Mesenchymal stem cell (in vitro differentiated cells and primary cell): ENCODE data around the gene DNAJA4.
A peak's percentile ranks its signal among the peaks of the same experiment; 100 is the strongest.

Source experiments
- DNase-seq: peaks from one replicate; pipeline ENCODE4 v3.0.0-alpha.2; 2013
- H2AFZ ChIP-seq: one replicate; pipeline ENCODE4 v1.6.1; 2013; ENCODE audit warnings: low read depth, mild to moderate bottlenecking, control low read depth, inconsistent platforms, low read length, moderate library complexity
- H2AK5ac ChIP-seq: 2 replicates; pipeline ENCODE4 v1.6.1; 2013; ENCODE audit warnings: low read length, moderate library complexity, mild to moderate bottlenecking, inconsistent platforms; ENCODE audit not compliant: severe bottlenecking
- H2BK120ac ChIP-seq: one replicate; pipeline ENCODE4 v1.6.1; 2013; ENCODE audit warnings: low read depth, mild to moderate bottlenecking, inconsistent platforms, low read length, moderate library complexity
- H2BK12ac ChIP-seq, 2 experiments: one replicate each; pipeline ENCODE4 v1.6.1; 2013; ENCODE audit warnings: inconsistent platforms in 2 of 2, low read length in 2 of 2, mild to moderate bottlenecking in 2 of 2, moderate library complexity in 2 of 2, control low read depth in 1 of 2
- H2BK15ac ChIP-seq: one replicate; pipeline ENCODE4 v1.6.1; 2013; ENCODE audit warnings: mild to moderate bottlenecking, low read depth, inconsistent platforms; ENCODE audit not compliant: poor library complexity, severe bottlenecking
- H2BK5ac ChIP-seq: 2 replicates; pipeline ENCODE4 v1.6.1; 2013; ENCODE audit warnings: low read depth, mild to moderate bottlenecking, low read length, control low read depth, inconsistent platforms; ENCODE audit not compliant: poor library complexity, severe bottlenecking
- H3K14ac ChIP-seq, 2 experiments: one replicate each; pipeline ENCODE4 v1.6.1; 2013; ENCODE audit warnings: inconsistent platforms in 2 of 2, low read length in 2 of 2, control low read depth in 1 of 2, mild to moderate bottlenecking in 1 of 2, moderate library complexity in 1 of 2
- H3K18ac ChIP-seq, 2 experiments: one replicate each; pipeline ENCODE4 v1.6.1; 2013; ENCODE audit warnings: inconsistent platforms in 2 of 2, low read length in 2 of 2, control low read depth in 1 of 2, low read depth in 1 of 2, mild to moderate bottlenecking in 1 of 2
- H3K23ac ChIP-seq, 2 experiments: one replicate each; pipeline ENCODE4 v1.6.1; 2013; ENCODE audit warnings: inconsistent platforms in 2 of 2, low read length in 2 of 2, mild to moderate bottlenecking in 2 of 2, moderate library complexity in 2 of 2, control low read depth in 1 of 2
- H3K27ac ChIP-seq: 2 replicates; pipeline ENCODE4 v1.5.1; 2013; ENCODE audit warnings: mild to moderate bottlenecking, moderate library complexity, low read length, control low read depth, inconsistent platforms; ENCODE audit not compliant: poor library complexity, severe bottlenecking
- H3K27me3 ChIP-seq, 2 experiments: 2 replicates each; pipeline versions ENCODE4 v1.6.1 to v1.7.0; 2013; ENCODE audit warnings: low read length in 2 of 2, mild to moderate bottlenecking in 2 of 2, moderate library complexity in 2 of 2, control low read depth in 1 of 2, inconsistent platforms in 1 of 2; ENCODE audit not compliant: control insufficient read depth in 1 of 2, insufficient read depth in 1 of 2
- H3K36me3 ChIP-seq, 2 experiments: 2 replicates each; pipeline versions ENCODE4 v1.6.1 to v1.7.0; 2013; ENCODE audit warnings: low read length in 2 of 2, control low read depth in 1 of 2, inconsistent platforms in 1 of 2, low read depth in 1 of 2, mild to moderate bottlenecking in 1 of 2; ENCODE audit not compliant: insufficient read depth in 2 of 2, control insufficient read depth in 1 of 2
- H3K4ac ChIP-seq, 2 experiments: one replicate each; pipeline ENCODE4 v1.6.1; 2013; ENCODE audit warnings: inconsistent platforms in 2 of 2, low read length in 2 of 2, mild to moderate bottlenecking in 2 of 2, moderate library complexity in 2 of 2, control low read depth in 1 of 2, low read depth in 1 of 2
- H3K4me1 ChIP-seq: 2 replicates; pipeline ENCODE4 v1.6.1; 2013; ENCODE audit warnings: low read depth, low read length, control low read depth; ENCODE audit not compliant: control insufficient read depth, insufficient read depth
- H3K4me2 ChIP-seq: 2 replicates; pipeline ENCODE4 v1.6.1; 2013; ENCODE audit warnings: low read length, mild to moderate bottlenecking, inconsistent platforms; ENCODE audit not compliant: poor library complexity, severe bottlenecking
- H3K4me3 ChIP-seq, 2 experiments: 2 replicates each; pipeline versions ENCODE4 v1.5.1 to v1.7.0; 2013; ENCODE audit warnings: low read length in 2 of 2, mild to moderate bottlenecking in 2 of 2, control low read depth in 1 of 2, low read depth in 1 of 2; ENCODE audit not compliant: insufficient read depth in 1 of 2
- H3K79me1 ChIP-seq: replicated peaks from 2 replicates; pipeline ENCODE4 v1.6.1; 2013; ENCODE audit warnings: mild to moderate bottlenecking, control low read depth, low read length, inconsistent platforms; ENCODE audit not compliant: poor library complexity, severe bottlenecking
- H3K9ac ChIP-seq: 2 replicates; pipeline ENCODE4 v1.7.0; 2013; ENCODE audit warnings: mild to moderate bottlenecking, low read length, moderate library complexity
- H3K9me3 ChIP-seq: 2 replicates; pipeline ENCODE4 v1.7.0; 2013; ENCODE audit warnings: mild to moderate bottlenecking, low read length; ENCODE audit not compliant: control insufficient read depth
- H4K8ac ChIP-seq: one replicate; pipeline ENCODE4 v1.6.1; 2013; ENCODE audit warnings: inconsistent platforms, mild to moderate bottlenecking, low read length, moderate library complexity
- H4K91ac ChIP-seq: one replicate; pipeline ENCODE4 v1.6.1; 2013; ENCODE audit warnings: mild to moderate bottlenecking, low read length, inconsistent platforms
- WGBS: methylation state at CpG from one replicate; pipeline ENCODE4 v1.1.7; 2013; ENCODE audit warnings: mixed read lengths; 5-methylcytosine and 5-hydroxymethylcytosine counted together

The DNAJA4 gene

DNA sequence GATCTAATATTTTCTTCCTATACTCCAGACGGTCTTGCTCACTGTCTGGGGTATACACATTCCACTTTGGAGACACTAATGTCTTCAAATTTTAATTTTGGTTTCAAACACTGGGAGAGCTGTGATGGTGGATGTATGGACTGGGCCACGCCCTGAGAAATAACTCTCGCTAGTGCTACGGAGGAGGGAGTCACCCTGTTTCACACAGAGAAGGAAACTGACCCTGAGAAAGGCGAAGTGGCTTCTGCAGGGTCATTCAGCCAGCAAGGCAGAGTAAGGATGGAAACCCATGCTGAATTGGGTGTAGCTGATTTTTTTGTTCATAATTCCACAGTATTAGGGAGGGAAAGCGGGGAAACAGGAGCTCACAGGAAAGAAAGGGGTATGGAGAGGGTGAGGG, 43.6 kb downstream of the DNAJA4 start:
- Histone ChIP-seq H2AK5ac (peak overlapping the region; percentile 43), H2BK12ac (no peak overlapping the region), H3K9me3 (no peaks in the 10 kb centered on the region), H4K8ac (peak overlapping the region; percentile 73), H3K9ac (peak overlapping the region; percentile 3), H3K18ac (no peak overlapping the region), H3K4me3 (no peak overlapping the region), H3K23ac (no peak overlapping the region), H2BK5ac (peak overlapping the region; percentile 1), H3K36me3 (no peaks in the 10 kb centered on the region), H3K4me1 (peaks cover 32% of the 10 kb centered on the region), H4K91ac (peak overlapping the region; percentile 3), H3K27ac (no peak overlapping the region), H3K14ac (no peak overlapping the region), H2AFZ (peak overlapping the region; percentile 29), H3K4ac (peak overlapping the region in 1 of 2 experiments; percentile 13), H2BK15ac (no peak overlapping the region), H3K79me1 (no peaks in the 10 kb centered on the region), H3K4me2 (no peak overlapping the region), H3K27me3 (peaks cover 0 to 17% of the 10 kb centered on the region in 2 experiments), H2BK120ac (no peak overlapping the region)
- WGBS, result 81% methylated on average over 5 of the region's 6 CpGs
- no peak for DNase-seq

DNA sequence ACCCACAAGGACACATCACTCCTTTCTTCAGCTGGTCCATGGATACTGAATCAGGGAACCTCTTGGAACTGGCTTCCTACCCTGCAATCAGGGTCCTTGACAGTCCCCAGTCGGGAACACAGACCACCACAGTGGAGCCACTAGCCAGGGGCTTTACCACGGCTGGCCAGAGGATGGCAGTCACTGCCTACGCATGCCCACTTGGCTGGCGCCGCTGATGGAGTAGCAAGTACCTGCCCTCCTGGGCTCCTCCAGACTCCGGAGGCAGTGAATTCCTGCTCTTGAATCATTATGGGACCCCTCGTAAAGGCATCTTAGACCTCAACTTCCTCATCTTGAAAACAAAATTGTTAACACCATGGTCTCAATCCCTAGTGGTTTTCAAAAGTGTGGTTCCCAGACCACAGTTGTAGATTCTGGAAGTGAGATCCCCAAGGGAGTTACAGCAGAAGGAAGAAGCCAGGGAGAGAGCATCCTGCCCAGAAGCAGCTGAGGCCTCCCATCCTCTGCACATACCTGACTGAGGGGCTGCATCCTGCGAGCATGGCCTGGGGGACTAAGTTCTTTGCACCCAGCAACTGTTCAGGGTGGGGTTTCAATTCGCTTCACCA, 44.2 kb downstream of the DNAJA4 start:
- no peak overlapping the region for H3K4me3 ChIP-seq
- H3K4me1 ChIP-seq, result peaks cover 31% of the 10 kb centered on the region
- peak overlapping the region; percentile 43 for H2AK5ac ChIP-seq

DNA sequence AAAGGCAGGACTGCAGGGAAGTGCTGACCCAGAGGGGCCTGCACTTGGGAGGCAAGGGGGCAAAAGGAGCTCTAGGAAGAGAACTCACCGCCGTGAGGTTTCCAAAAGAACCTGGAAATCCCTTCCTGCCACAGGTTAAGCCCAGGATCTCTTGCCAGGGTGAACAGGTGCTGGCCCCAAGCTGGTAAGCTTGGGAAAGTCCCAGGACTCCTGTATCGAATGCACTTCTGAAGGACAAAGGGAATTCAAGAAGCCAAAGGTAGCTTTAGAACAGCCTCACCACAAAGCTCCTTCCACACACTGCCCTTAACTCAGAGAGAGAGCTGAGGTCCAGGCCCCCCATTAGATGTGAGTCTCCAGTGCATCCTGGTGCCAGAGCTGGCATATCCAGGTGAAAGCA, 46.9 kb downstream of the DNAJA4 start:
- no peak overlapping the region for H4K8ac ChIP-seq
- H3K4me1 ChIP-seq, result peaks cover 13% of the 10 kb centered on the region
- H3K36me3 ChIP-seq, result no peaks in the 10 kb centered on the region
- no peak overlapping the region for H2AK5ac ChIP-seq
- H2BK5ac ChIP-seq, result no peak overlapping the region
- no peak overlapping the region for H3K4me2 ChIP-seq
- no peak overlapping the region for H2BK120ac ChIP-seq
- H3K4me3 ChIP-seq, result no peak overlapping the region
- peaks cover 0 to 32% of the 10 kb centered on the region in 2 experiments for H3K27me3 ChIP-seq
- H3K9ac ChIP-seq, result no peak overlapping the region
- no peaks in the 10 kb centered on the region for H3K9me3 ChIP-seq
- 80% methylated on average over 3 of the region's 3 CpGs for WGBS
- no peak overlapping the region for H2BK15ac ChIP-seq
- no peak overlapping the region for H3K23ac ChIP-seq
- H4K91ac ChIP-seq, result no peak overlapping the region
- no peak overlapping the region for H3K18ac ChIP-seq
- no peak overlapping the region for H2AFZ ChIP-seq
- H2BK12ac ChIP-seq, result no peak overlapping the region
- no peaks in the 10 kb centered on the region for H3K79me1 ChIP-seq
- no peak overlapping the region for H3K4ac ChIP-seq
- H3K14ac ChIP-seq, result no peak overlapping the region
- H3K27ac ChIP-seq, result no peak overlapping the region
- DNase-seq, result no peak

More for the DNA sequence above, 44.2 kb downstream of the DNAJA4 start:
- Histone ChIP-seq H2BK120ac (no peak overlapping the region), H2BK15ac (no peak overlapping the region), H3K27me3 (peaks cover 0 to 17% of the 10 kb centered on the region in 2 experiments), H3K4ac (peak overlapping the region in 1 of 2 experiments; percentile 13), H4K8ac (peak overlapping the region; percentile 73), H2AFZ (no peak overlapping the region), H3K23ac (no peak overlapping the region), H2BK12ac (no peak overlapping the region), H2BK5ac (peak overlapping the region; percentile 1), H3K9ac (peak overlapping the region; percentile 3), H3K14ac (peak overlapping the region in 1 of 2 experiments; percentile 38), H3K18ac (no peak overlapping the region), H4K91ac (peak overlapping the region; percentile 3), H3K4me2 (no peak overlapping the region), H3K27ac (no peak overlapping the region), H3K9me3 (no peaks in the 10 kb centered on the region), H3K36me3 (no peaks in the 10 kb centered on the region), H3K79me1 (no peaks in the 10 kb centered on the region)
- DNase-seq, result peak; percentile 68
- 32% methylated on average over 9 of the region's 9 CpGs for WGBS

DNA sequence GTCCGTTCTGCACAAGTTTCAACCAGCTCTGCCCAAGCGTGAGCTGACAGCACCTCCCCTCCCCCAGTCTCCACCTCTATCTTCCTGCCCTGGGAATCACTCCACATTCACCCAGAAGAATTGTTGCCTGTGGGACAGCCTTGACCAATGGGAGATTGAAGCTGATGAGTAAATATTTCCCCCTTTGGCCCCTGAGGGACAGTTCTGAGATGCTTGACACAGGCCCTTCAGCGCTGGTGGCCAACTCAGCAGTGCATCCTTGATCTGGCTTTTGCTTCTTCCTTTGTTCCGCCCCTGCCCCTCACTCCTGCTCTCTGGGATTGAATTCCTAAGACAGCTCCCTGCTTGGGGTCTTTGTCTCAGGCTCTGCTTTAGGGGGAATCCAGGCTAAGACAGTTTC, 48.2 kb downstream of the DNAJA4 start:
- H2BK12ac ChIP-seq, result no peak overlapping the region
- H3K18ac ChIP-seq, result no peak overlapping the region
- no peaks in the 10 kb centered on the region for H3K79me1 ChIP-seq
- H3K9ac ChIP-seq, result no peak overlapping the region
- DNase-seq, result no peak
- H3K4me1 ChIP-seq, result peaks cover 5% of the 10 kb centered on the region
- no peak overlapping the region for H4K8ac ChIP-seq
- no peak overlapping the region for H3K23ac ChIP-seq
- 78% methylated on average over 4 of the region's 4 CpGs for WGBS
- H2AK5ac ChIP-seq, result no peak overlapping the region
- no peak overlapping the region for H2BK120ac ChIP-seq
- H3K27me3 ChIP-seq, result peaks cover 0 to 35% of the 10 kb centered on the region in 2 experiments
- no peak overlapping the region for H2BK15ac ChIP-seq
- no peaks in the 10 kb centered on the region for H3K36me3 ChIP-seq
- no peak overlapping the region for H3K4me2 ChIP-seq
- no peak overlapping the region for H4K91ac ChIP-seq
- H3K4me3 ChIP-seq, result no peak overlapping the region
- H3K14ac ChIP-seq, result no peak overlapping the region
- H2AFZ ChIP-seq, result no peak overlapping the region
- no peak overlapping the region for H3K4ac ChIP-seq
- no peak overlapping the region for H2BK5ac ChIP-seq
- H3K9me3 ChIP-seq, result no peaks in the 10 kb centered on the region
- no peak overlapping the region for H3K27ac ChIP-seq
